ENCODE data around the gene TCF7L2.

DNA sequence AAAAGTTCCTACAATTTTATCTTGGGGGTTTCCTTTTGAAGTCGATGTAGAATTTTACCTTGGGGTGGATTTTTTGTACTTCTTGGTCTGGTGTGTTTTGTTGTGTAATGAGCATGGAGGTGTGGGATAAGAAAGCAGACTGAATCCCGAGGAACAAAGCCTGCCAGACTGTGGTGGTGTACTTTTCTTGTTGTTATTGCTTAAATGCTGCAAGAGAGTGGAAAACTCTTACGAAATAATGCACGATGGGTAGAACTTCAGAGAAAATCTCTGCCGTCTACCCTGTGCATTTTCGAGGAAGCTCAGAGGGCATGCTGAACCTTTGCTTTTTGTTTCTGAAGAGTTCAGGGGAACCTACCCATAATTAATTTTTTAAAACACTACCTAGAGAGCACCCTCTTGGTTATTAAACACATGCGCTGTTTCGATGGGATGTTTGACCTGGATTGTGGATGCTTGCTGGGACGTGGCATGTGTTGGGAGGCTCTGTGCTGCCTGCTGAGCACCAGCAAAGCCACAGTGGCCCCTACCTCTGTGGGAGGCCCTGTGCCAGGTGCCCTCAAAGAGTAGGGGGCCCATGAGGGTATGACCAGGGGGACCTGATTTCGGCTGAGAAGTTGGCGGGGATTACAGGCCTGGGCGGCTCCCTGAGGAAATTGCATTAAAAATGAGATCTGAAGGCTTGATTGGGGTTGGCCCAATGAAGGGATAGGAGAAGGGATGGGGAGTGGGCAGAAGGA, 94.1 kb downstream of the TCF7L2 start:
- TF ChIP-seq, protein P1, sequence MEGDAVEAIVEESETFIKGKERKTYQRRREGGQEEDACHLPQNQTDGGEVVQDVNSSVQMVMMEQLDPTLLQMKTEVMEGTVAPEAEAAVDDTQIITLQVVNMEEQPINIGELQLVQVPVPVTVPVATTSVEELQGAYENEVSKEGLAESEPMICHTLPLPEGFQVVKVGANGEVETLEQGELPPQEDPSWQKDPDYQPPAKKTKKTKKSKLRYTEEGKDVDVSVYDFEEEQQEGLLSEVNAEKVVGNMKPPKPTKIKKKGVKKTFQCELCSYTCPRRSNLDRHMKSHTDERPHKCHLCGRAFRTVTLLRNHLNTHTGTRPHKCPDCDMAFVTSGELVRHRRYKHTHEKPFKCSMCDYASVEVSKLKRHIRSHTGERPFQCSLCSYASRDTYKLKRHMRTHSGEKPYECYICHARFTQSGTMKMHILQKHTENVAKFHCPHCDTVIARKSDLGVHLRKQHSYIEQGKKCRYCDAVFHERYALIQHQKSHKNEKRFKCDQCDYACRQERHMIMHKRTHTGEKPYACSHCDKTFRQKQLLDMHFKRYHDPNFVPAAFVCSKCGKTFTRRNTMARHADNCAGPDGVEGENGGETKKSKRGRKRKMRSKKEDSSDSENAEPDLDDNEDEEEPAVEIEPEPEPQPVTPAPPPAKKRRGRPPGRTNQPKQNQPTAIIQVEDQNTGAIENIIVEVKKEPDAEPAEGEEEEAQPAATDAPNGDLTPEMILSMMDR (conservative IDR thresholded peaks at IDR 0.05; ENCODE audit: low read length) = no peak
- TF ChIP-seq EZH2phosphoT487 (IDR thresholded peaks at IDR 0.05; ENCODE audit: borderline replicate concordance, low read depth, low read length) = no peak
